Stimulated activated CD8-positive, alpha-beta memory T cell treated with anti-CD3 and anti-CD28 coated beads, Interleukin-4, amount 100 ng/mL, for 1 hour (primary cell): ENCODE measurements around the gene TLN1.

Source experiments
- DNase-seq, 2 donors: peaks; one replicate each; pipeline ENCODE4 v3.0.0-alpha.2; 2020; ENCODE audit warnings: low read depth in 2 of 2, low spot score in 1 of 2

TLN1 gene

GRCh38 chr9:35650341-35651158, 81.4 kb downstream of the TLN1 start, which contains the start of gene SIT1:
SIT1 (minus strand) TSS chr9:35650931; CDS start chr9:35650853, 78 bp downstream.
- no peak for DNase-seq

- DNase-seq: no peak
Observed at GRCh38 chr9:35649431-35650340, 82.3 kb downstream of the TLN1 start.
